ENCODE data around the gene GATAD2A. TPM values are rescaled to one million over a fixed set of nuclear protein-coding genes. Genes with fewer than 3 reads are reported as not detected.
A peak's percentile ranks its signal among the peaks of the same experiment; 100 is the strongest.

Gene GATAD2A
- total RNA-seq, 6 experiments from 2014 or later, result 23.9 to 59.6 (median 39.2) TPM

DNA sequence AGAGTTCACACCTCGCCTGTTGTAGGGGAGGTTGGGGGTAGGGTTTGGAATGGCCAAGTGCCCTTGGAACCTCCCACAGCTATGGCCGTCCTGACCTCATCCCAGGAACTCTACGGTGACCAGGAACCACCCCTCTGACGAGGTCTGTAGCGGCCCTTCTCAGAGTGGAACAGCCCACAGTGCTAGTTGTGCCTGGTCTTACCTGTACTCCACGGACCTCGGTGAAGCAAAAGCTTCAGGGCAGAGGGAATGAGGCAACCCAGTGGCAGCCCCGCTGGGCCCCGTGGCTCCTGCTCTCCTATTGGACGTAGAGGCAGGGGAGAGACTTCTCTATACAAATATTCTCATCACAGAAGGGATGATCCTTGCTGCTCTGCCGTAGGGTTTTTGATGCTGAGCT is 102.7 kb downstream of the GATAD2A start:
- no peak for ATAC-seq
- no peaks in the 10 kb centered on the region for H3K9me3 ChIP-seq
- no peaks in the 10 kb centered on the region for H3K27me3 ChIP-seq
- H3K4me3 ChIP-seq, result no peak overlapping the region
- H3K36me3 ChIP-seq, result peaks cover 0 to 22% (median 11%) of the 10 kb centered on the region in 4 donors
- TF ChIP-seq, protein P1, sequence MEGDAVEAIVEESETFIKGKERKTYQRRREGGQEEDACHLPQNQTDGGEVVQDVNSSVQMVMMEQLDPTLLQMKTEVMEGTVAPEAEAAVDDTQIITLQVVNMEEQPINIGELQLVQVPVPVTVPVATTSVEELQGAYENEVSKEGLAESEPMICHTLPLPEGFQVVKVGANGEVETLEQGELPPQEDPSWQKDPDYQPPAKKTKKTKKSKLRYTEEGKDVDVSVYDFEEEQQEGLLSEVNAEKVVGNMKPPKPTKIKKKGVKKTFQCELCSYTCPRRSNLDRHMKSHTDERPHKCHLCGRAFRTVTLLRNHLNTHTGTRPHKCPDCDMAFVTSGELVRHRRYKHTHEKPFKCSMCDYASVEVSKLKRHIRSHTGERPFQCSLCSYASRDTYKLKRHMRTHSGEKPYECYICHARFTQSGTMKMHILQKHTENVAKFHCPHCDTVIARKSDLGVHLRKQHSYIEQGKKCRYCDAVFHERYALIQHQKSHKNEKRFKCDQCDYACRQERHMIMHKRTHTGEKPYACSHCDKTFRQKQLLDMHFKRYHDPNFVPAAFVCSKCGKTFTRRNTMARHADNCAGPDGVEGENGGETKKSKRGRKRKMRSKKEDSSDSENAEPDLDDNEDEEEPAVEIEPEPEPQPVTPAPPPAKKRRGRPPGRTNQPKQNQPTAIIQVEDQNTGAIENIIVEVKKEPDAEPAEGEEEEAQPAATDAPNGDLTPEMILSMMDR (IDR thresholded peaks at IDR 0.05), result no peak
- TF ChIP-seq POLR2A (IDR thresholded peaks at IDR 0.05), result no peak
- intact Hi-C loops (cut with DNase I), result no loop called here
- DNase-seq, result no peak
- H3K27ac ChIP-seq, result no peak overlapping the region
- H3K4me1 ChIP-seq, result no peaks in the 10 kb centered on the region
- 77% methylated on average over 4 of the region's 11 CpGs for WGBS (ENCODE audit: insufficient coverage, low coverage, low lambda C conversion rate, missing lambda C conversion rate)

DNA sequence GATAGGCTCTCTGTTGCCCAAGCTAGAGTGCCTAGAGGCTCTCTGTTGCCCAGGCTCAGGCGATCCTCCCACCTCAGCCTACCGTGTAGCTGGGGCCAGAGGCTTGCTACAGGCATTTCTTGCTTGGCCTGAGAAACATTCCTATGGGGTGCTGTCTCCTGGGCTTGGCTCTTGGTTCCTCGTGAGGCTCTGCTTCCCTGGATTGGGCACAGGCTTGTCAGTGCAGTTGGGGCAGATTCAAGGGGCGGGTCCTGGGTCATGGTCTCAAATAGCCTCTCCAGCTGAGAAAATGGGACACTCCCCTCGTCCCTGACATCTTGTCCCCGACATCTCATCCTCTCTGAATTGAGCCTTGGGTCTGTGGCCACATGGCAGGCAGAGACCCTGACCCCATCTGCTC is 105.0 kb downstream of the GATAD2A start:
- H3K36me3 ChIP-seq, result peaks cover 0 to 11% (median 6%) of the 10 kb centered on the region in 4 donors
- H3K4me3 ChIP-seq, result no peak overlapping the region
- ATAC-seq (no peak), DNase-seq (no peak)
- no peak overlapping the region for H3K27ac ChIP-seq
- H3K4me1 ChIP-seq, result peaks cover 0 to 2% (median 0%) of the 10 kb centered on the region in 4 donors
- TF ChIP-seq POLR2A (IDR thresholded peaks at IDR 0.05), result no peak
- TF ChIP-seq, protein P1 (IDR thresholded peaks at IDR 0.05), result no peak
- H3K9me3 ChIP-seq, result no peaks in the 10 kb centered on the region
- H3K27me3 ChIP-seq, result no peaks in the 10 kb centered on the region
- intact Hi-C loops (cut with DNase I), result no loop called here
- WGBS (ENCODE audit: insufficient coverage, low coverage, low lambda C conversion rate, missing lambda C conversion rate), result 59% methylated on average over 5 of the region's 6 CpGs

DNA sequence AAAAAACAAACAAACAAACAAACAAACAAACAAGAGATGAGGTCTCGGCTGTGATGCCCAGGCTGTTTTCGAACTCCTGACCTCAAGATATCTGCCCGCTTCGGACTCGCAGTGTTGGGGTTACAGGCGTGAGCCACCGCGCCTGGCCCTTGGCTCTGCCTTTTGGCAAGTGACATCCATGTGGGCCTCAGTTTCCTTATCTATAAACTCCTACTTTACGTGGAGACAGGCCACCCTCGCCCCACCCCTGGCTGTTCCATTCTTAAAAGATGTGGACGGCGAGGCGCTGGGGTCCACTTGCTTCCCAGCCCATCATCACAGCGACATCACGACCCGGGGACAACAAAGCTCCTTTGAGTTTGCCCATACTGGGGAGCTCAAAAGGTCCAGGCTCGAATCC is 108.2 kb downstream of the GATAD2A start:
- no peaks in the 10 kb centered on the region for H3K27me3 ChIP-seq
- no peaks in the 10 kb centered on the region for H3K36me3 ChIP-seq
- DNase-seq (no peak), ATAC-seq (no peak)
- no peak overlapping the region for H3K4me3 ChIP-seq
- 81% methylated on average over 15 of the region's 17 CpGs for WGBS (ENCODE audit: insufficient coverage, low coverage, low lambda C conversion rate, missing lambda C conversion rate)
- H3K4me1 ChIP-seq, result peaks cover 0 to 14% (median 0%) of the 10 kb centered on the region in 4 donors
- intact Hi-C loops (cut with DNase I), result no loop called here
- no peak overlapping the region for H3K27ac ChIP-seq
- TF ChIP-seq, protein P1 (IDR thresholded peaks at IDR 0.05), result no peak
- TF ChIP-seq POLR2A (IDR thresholded peaks at IDR 0.05), result no peak
- no peaks in the 10 kb centered on the region for H3K9me3 ChIP-seq

DNA sequence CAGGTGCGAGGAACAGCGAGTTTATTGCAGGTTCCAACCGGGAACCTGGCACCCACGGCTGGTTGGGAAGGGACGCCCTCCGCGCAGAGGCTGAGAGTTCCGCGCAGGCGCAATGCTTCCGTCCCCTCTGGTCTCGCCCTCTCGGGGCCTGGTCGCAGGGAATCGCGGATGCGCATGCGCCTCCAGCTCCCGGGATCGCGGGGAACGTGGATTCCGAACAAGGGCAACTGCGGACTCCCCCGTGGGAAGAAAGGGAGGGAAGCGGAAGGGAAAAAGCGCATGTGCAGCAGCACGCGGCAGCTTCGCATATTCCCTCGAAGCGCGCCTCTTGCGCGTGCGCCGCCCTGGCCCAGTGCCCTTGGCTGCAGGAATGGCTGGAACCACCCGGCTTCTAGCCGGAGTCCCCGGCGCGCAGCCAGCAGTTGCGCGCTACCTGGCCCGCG is 108.8 kb downstream of the GATAD2A start:
- ATAC-seq (peak; percentile 24 to 49 (median 34)), DNase-seq (peak; percentile 80 to 84 (median 81))
- Histone ChIP-seq H3K27ac (no peak overlapping the region), H3K9me3 (no peaks in the 10 kb centered on the region), H3K27me3 (no peaks in the 10 kb centered on the region), H3K4me3 (no peak overlapping the region), H3K36me3 (no peaks in the 10 kb centered on the region), H3K4me1 (peaks cover 0 to 14% (median 0%) of the 10 kb centered on the region in 4 donors)
- TF ChIP-seq POLR2A (IDR thresholded peaks at IDR 0.05), result no peak
- TF ChIP-seq, protein P1 (IDR thresholded peaks at IDR 0.05), result no peak
- 61% methylated on average over 28 of the region's 46 CpGs for WGBS (ENCODE audit: insufficient coverage, low coverage, low lambda C conversion rate, missing lambda C conversion rate)
- intact Hi-C loops (cut with DNase I), result no loop called here
